PFSK-1 (cell line): ENCODE measurements around the gene HDAC3.

Source experiments
- POLR2AphosphoS5 ChIP-seq: IDR thresholded peaks from 2 replicates; pipeline ENCODE4 v1.6.1; 2012; ENCODE audit warnings: low read depth, mild to moderate bottlenecking, control low read depth, low read length, moderate library complexity
- REST ChIP-seq, 2 experiments: IDR thresholded peaks; 2 replicates each; pipeline versions ENCODE4 v1.6.1 to v1.8.0; 2011 to 2012; ENCODE audit warnings: low read depth in 2 of 2, low read length in 2 of 2, control low read depth in 1 of 2, inconsistent platforms in 1 of 2, mild to moderate bottlenecking in 1 of 2, moderate library complexity in 1 of 2; ENCODE audit not compliant: insufficient read depth in 1 of 2
- SIN3A ChIP-seq: IDR thresholded peaks from 2 replicates; pipeline ENCODE4 v1.6.1; 2012; ENCODE audit warnings: mild to moderate bottlenecking, low read length, moderate library complexity, borderline replicate concordance; ENCODE audit not compliant: insufficient read depth

DNA sequence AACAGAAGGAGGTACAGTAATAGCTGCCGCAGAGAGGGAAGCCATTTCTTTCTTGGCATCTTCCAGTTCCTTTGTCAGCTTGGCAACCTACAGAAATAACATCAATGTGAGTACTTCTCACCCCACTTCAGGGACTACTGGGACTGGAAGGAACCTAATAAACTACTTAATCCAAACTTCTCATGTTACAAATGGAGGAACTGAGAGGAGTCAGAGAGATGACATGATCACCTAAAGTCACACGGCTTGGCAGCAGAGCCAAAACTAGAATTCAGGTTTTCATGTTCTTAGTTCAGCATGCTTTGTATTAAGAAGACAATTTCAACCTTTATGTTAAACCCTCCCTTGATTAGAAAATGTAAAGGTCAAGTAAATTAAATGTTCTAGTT is 62.5 kb downstream of the HDAC3 start:
- TF ChIP-seq REST (IDR thresholded peaks at IDR 0.05; ENCODE audit: insufficient read depth in 1 of 2, low read depth in 2 of 2, low read length in 2 of 2): no peak
- TF ChIP-seq POLR2AphosphoS5: no peak
- TF ChIP-seq SIN3A: no peak
